SK-N-SH treated with all-trans-retinoic acid at 6 μM for 48 hours (cell line): Measurements from ENCODE around the gene U2SURP.

ENCODE experiments used
- ATAC-seq: fragments of 200-7000 bp; cut with Tn5 transposase; 3 replicates; pipeline ENCODE4 v1.9.1; 2020; ENCODE audit warnings: mild to moderate bottlenecking, moderate library complexity
- ARNTL ChIP-seq: fragments of 450-650 bp; formaldehyde crosslinking; IDR thresholded peaks from 2 replicates; pipeline ENCODE4 v1.5.0; 2020; ENCODE audit warnings: low read depth, mild to moderate bottlenecking, moderate library complexity, borderline replicate concordance
- BACH2 ChIP-seq: fragments of 250-450 bp; sonication (Bioruptor Pico); IDR thresholded peaks from 2 replicates; pipeline ENCODE4 v1.9.0; 2021; ENCODE audit warnings: mild to moderate bottlenecking, borderline replicate concordance
- CREB5 ChIP-seq: fragments of 250-450 bp; sonication (Bioruptor Pico); IDR thresholded peaks from 2 replicates; pipeline ENCODE4 v1.5.1; 2020; ENCODE audit warnings: low read depth, mild to moderate bottlenecking, moderate library complexity
- CSRNP3 ChIP-seq: fragments of 250-450 bp; sonication (Bioruptor Pico); IDR thresholded peaks from 2 replicates; pipeline ENCODE4 v1.5.1; 2021; ENCODE audit warnings: mild to moderate bottlenecking, moderate library complexity
- ESRRG ChIP-seq: fragments of 250-450 bp; sonication (Bioruptor Pico); IDR thresholded peaks from 2 replicates; pipeline ENCODE4 v1.6.1; 2021; ENCODE audit warnings: mild to moderate bottlenecking
- GLIS3 ChIP-seq: fragments of 250-450 bp; sonication (Bioruptor Pico); IDR thresholded peaks from 2 replicates; pipeline ENCODE4 v1.5.0; 2020; ENCODE audit warnings: mild to moderate bottlenecking, moderate library complexity
- ISL1 ChIP-seq: fragments of 250-450 bp; sonication (Bioruptor Pico); IDR thresholded peaks from 2 replicates; pipeline ENCODE4 v2.1.2; 2022; ENCODE audit warnings: mild to moderate bottlenecking, moderate library complexity
- OSR1 ChIP-seq: fragments of 250-450 bp; sonication (Bioruptor Pico); IDR thresholded peaks from 2 replicates; pipeline ENCODE4 v1.8.0; 2022; ENCODE audit warnings: moderate library complexity, mild to moderate bottlenecking, inconsistent platforms
- POU6F1 ChIP-seq: fragments of 250-450 bp; sonication (Bioruptor Pico); IDR thresholded peaks from 2 replicates; pipeline ENCODE4 v1.8.0; 2021; ENCODE audit warnings: low read depth, mild to moderate bottlenecking, moderate library complexity, borderline replicate concordance
- PPARA ChIP-seq: fragments of 250-450 bp; sonication (Bioruptor Pico); IDR thresholded peaks from 2 replicates; pipeline ENCODE4 v1.5.0; 2020; ENCODE audit warnings: mild to moderate bottlenecking, borderline replicate concordance
- RARB ChIP-seq: fragments of 250-450 bp; sonication (Bioruptor Pico); IDR thresholded peaks from 2 replicates; pipeline ENCODE4 v1.8.0; 2021; ENCODE audit warnings: mild to moderate bottlenecking, moderate library complexity
- SNAI2 ChIP-seq: fragments of 250-450 bp; sonication (Bioruptor Pico); IDR thresholded peaks from 2 replicates; pipeline ENCODE4 v1.5.0; 2020; ENCODE audit warnings: mild to moderate bottlenecking, moderate library complexity
- TCF4 ChIP-seq: fragments of 250-450 bp; sonication (Bioruptor Pico); IDR thresholded peaks from 2 replicates; pipeline ENCODE4 v1.8.0; 2021; ENCODE audit warnings: mild to moderate bottlenecking, moderate library complexity, borderline replicate concordance
- TOX ChIP-seq: fragments of 250-450 bp; sonication (Bioruptor Pico); IDR thresholded peaks from 2 replicates; pipeline ENCODE4 v1.8.0; 2021; ENCODE audit warnings: mild to moderate bottlenecking, moderate library complexity, borderline replicate concordance
- ZFP3 ChIP-seq: fragments of 250-450 bp; sonication (Bioruptor Pico); IDR thresholded peaks from 2 replicates; pipeline ENCODE4 v1.5.0; 2020; ENCODE audit warnings: mild to moderate bottlenecking, moderate library complexity
- ZFP30 ChIP-seq: fragments of 450-650 bp; formaldehyde crosslinking; IDR thresholded peaks from 2 replicates; pipeline ENCODE4 v1.5.0; 2022; ENCODE audit warnings: mild to moderate bottlenecking, moderate library complexity
- ZNF565 ChIP-seq: fragments of 450-650 bp; formaldehyde crosslinking; conservative IDR thresholded peaks from 2 replicates; pipeline ENCODE4 v1.5.0; 2020; ENCODE audit warnings: low read depth, mild to moderate bottlenecking, moderate library complexity
- ZNF70 ChIP-seq: fragments of 450-650 bp; formaldehyde crosslinking; IDR thresholded peaks from 2 replicates; pipeline ENCODE4 v1.5.0; 2020; ENCODE audit warnings: mild to moderate bottlenecking, moderate library complexity
- ZNF8 ChIP-seq: fragments of 450-650 bp; formaldehyde crosslinking; IDR thresholded peaks from 2 replicates; pipeline ENCODE4 v1.5.0; 2020; ENCODE audit warnings: mild to moderate bottlenecking, moderate library complexity
- TF ChIP-seq, protein P1 (sequence below): fragments of 250-450 bp; sonication (Bioruptor Pico); IDR thresholded peaks from 2 replicates; pipeline ENCODE4 v1.8.0; 2020; ENCODE audit warnings: mild to moderate bottlenecking, moderate library complexity, borderline replicate concordance
- TF ChIP-seq, protein P2 (sequence below): fragments of 250-450 bp; sonication (Bioruptor Pico); IDR thresholded peaks from 2 replicates; pipeline ENCODE4 v1.5.0; 2020; ENCODE audit warnings: mild to moderate bottlenecking, moderate library complexity

U2SURP gene

GRCh38 chr3:142993958-142994442 lies 7.4 kb upstream of the U2SURP start:
- TF ChIP-seq CREB5 (CRISPR knock-in tag) (no peak), ARNTL (no peak), POU6F1 (CRISPR knock-in tag) (no peak), PPARA (no peak), ZFP3 (no peak), BACH2 (CRISPR knock-in tag) (no peak), ZNF8 (CRISPR knock-in tag) (no peak), ZFP30 (CRISPR knock-in tag) (no peak), TOX (no peak), ZNF565 (CRISPR knock-in tag) (no peak), ZNF70 (CRISPR knock-in tag) (no peak), OSR1 (CRISPR knock-in tag) (no peak), TCF4 (CRISPR knock-in tag) (no peak), RARB (CRISPR knock-in tag) (no peak), CSRNP3 (no peak), ESRRG (CRISPR knock-in tag) (no peak), GLIS3 (CRISPR knock-in tag) (no peak), SNAI2 (CRISPR knock-in tag) (no peak)
- TF ChIP-seq, protein P1, sequence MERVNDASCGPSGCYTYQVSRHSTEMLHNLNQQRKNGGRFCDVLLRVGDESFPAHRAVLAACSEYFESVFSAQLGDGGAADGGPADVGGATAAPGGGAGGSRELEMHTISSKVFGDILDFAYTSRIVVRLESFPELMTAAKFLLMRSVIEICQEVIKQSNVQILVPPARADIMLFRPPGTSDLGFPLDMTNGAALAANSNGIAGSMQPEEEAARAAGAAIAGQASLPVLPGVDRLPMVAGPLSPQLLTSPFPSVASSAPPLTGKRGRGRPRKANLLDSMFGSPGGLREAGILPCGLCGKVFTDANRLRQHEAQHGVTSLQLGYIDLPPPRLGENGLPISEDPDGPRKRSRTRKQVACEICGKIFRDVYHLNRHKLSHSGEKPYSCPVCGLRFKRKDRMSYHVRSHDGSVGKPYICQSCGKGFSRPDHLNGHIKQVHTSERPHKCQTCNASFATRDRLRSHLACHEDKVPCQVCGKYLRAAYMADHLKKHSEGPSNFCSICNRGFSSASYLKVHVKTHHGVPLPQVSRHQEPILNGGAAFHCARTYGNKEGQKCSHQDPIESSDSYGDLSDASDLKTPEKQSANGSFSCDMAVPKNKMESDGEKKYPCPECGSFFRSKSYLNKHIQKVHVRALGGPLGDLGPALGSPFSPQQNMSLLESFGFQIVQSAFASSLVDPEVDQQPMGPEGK (CRISPR knock-in tag) = no peak
- TF ChIP-seq, protein P2, sequence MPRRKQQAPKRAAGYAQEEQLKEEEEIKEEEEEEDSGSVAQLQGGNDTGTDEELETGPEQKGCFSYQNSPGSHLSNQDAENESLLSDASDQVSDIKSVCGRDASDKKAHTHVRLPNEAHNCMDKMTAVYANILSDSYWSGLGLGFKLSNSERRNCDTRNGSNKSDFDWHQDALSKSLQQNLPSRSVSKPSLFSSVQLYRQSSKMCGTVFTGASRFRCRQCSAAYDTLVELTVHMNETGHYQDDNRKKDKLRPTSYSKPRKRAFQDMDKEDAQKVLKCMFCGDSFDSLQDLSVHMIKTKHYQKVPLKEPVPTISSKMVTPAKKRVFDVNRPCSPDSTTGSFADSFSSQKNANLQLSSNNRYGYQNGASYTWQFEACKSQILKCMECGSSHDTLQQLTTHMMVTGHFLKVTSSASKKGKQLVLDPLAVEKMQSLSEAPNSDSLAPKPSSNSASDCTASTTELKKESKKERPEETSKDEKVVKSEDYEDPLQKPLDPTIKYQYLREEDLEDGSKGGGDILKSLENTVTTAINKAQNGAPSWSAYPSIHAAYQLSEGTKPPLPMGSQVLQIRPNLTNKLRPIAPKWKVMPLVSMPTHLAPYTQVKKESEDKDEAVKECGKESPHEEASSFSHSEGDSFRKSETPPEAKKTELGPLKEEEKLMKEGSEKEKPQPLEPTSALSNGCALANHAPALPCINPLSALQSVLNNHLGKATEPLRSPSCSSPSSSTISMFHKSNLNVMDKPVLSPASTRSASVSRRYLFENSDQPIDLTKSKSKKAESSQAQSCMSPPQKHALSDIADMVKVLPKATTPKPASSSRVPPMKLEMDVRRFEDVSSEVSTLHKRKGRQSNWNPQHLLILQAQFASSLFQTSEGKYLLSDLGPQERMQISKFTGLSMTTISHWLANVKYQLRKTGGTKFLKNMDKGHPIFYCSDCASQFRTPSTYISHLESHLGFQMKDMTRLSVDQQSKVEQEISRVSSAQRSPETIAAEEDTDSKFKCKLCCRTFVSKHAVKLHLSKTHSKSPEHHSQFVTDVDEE (CRISPR knock-in tag) = no peak
- peak; percentile 86 for ATAC-seq

- TF ChIP-seq ISL1 = no peak
- TF ChIP-seq, protein P1 (CRISPR knock-in tag) = no peak
- ATAC-seq = no peak
Observed at GRCh38 chr3:142997330-142997729, 4.0 kb upstream of the U2SURP start.

DNA sequence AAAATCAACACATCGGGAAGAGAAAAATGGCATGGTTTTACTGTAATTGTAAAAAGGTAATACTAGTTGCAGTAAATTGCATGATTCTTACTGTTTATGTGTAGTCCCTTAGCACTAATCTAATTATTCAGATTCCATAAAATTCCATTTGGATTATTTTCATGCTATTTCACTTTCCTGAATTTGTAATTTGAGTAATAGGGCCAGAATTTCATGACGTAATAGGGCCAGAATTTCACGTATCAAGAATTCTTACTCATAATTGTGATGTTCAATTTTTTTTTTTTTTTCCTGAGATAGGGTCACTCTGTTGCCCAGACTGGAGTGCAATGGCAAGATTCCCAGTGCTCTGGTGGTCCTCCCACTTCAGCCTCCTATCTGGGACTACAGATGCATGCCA lies 2.9 kb upstream of the U2SURP start:
- ATAC-seq = no peak
- TF ChIP-seq CSRNP3 (no peak), ISL1 (peak; percentile 60), ZNF8 (CRISPR knock-in tag) (no peak)
- TF ChIP-seq, all 23 proteins: peak for 1
